Measurements from ENCODE around the gene CALHM3. TPM values are rescaled to one million over a fixed set of nuclear protein-coding genes. Genes with fewer than 3 reads are reported as not detected.
A peak's percentile ranks its signal among the peaks of the same experiment; 100 is the strongest.

Gene CALHM3
- total RNA-seq, 2 donors from 2014 or later, result 0.52 TPM; not detected in 1

GRCh38 chr10:103472005-103472404, 7.0 kb downstream of the CALHM3 start:
- TF ChIP-seq CTCF (IDR thresholded peaks at IDR 0.05), result no peak
- no peak for TF ChIP-seq POLR2A (IDR thresholded peaks at IDR 0.05)
- intact Hi-C loops (cut with DNase I), result no loop called here
- 74 to 89% methylated on average over 2 of the region's 2 CpGs for WGBS, 2 donors
- Histone ChIP-seq H3K4me3 (no peak overlapping the region), H3K36me3 (replicated peaks in 1 of 2; ENCODE audit: insufficient read depth in 1 of 2, low read depth in 2 of 2) (no peaks in the 10 kb centered on the region), H3K9me3 (no peaks in the 10 kb centered on the region), H3K4me1 (no peaks in the 10 kb centered on the region), H3K27ac (peak overlapping the region in 1 of 4 donors; percentile 34), H3K27me3 (no peaks in the 10 kb centered on the region)
- DNase-seq (no peak), ATAC-seq (no peak)

GRCh38 chr10:103470761-103471653, 8.0 kb downstream of the CALHM3 start:
- Histone ChIP-seq H3K27ac (peak overlapping the region in 1 of 4 donors; percentile 35), H3K4me3 (no peak overlapping the region), H3K4me1 (no peaks in the 10 kb centered on the region), H3K9me3 (no peaks in the 10 kb centered on the region), H3K36me3 (replicated peaks in 1 of 2; ENCODE audit: insufficient read depth in 1 of 2, low read depth in 2 of 2) (no peaks in the 10 kb centered on the region), H3K27me3 (no peaks in the 10 kb centered on the region)
- ATAC-seq (peak; percentile 50), DNase-seq (peak in 2 of 4 donors; percentile 34 to 61)
- 57 to 62% methylated on average over 14 of the region's 14 CpGs for WGBS, 2 donors
- TF ChIP-seq CTCF (IDR thresholded peaks at IDR 0.05), result no peak
- peak in 1 of 3 donors; percentile 4 for TF ChIP-seq POLR2A (IDR thresholded peaks at IDR 0.05)
- intact Hi-C loops (cut with DNase I), result no loop called here

- Histone ChIP-seq H3K4me1 (no peaks in the 10 kb centered on the region), H3K9me3 (no peaks in the 10 kb centered on the region), H3K4me3 (no peak overlapping the region), H3K27ac (no peak overlapping the region), H3K27me3 (no peaks in the 10 kb centered on the region), H3K36me3 (replicated peaks in 1 of 2; ENCODE audit: insufficient read depth in 1 of 2, low read depth in 2 of 2) (no peaks in the 10 kb centered on the region)
- WGBS, 2 donors, result 63 to 69% methylated on average over 5 of the region's 5 CpGs
- intact Hi-C loops (cut with DNase I), result no loop called here
- TF ChIP-seq CTCF (IDR thresholded peaks at IDR 0.05), result no peak
- TF ChIP-seq POLR2A (IDR thresholded peaks at IDR 0.05), result no peak
- ATAC-seq, result no peak
- no peak for DNase-seq
Measured at GRCh38 chr10:103469201-103469600, 9.8 kb downstream of the CALHM3 start.

- DNase-seq (no peak), ATAC-seq (no peak)
- Histone ChIP-seq H3K27ac (no peak overlapping the region), H3K9me3 (no peaks in the 10 kb centered on the region), H3K4me3 (no peak overlapping the region), H3K4me1 (no peaks in the 10 kb centered on the region), H3K36me3 (replicated peaks in 1 of 2; ENCODE audit: insufficient read depth in 1 of 2, low read depth in 2 of 2) (no peaks in the 10 kb centered on the region), H3K27me3 (no peaks in the 10 kb centered on the region)
- TF ChIP-seq CTCF (IDR thresholded peaks at IDR 0.05) (no peak), POLR2A (IDR thresholded peaks at IDR 0.05) (no peak)
- intact Hi-C loops (cut with DNase I), result no loop called here
- 91% methylated on average over 7 of the region's 7 CpGs for WGBS, 2 donors
Measured at GRCh38 chr10:103467406-103467805, 11.6 kb downstream of the CALHM3 start.

GRCh38 chr10:103466734-103467133, 12.3 kb downstream of the CALHM3 start:
- Histone ChIP-seq H3K4me3 (no peak overlapping the region), H3K36me3 (replicated peaks in 1 of 2; ENCODE audit: insufficient read depth in 1 of 2, low read depth in 2 of 2) (no peaks in the 10 kb centered on the region), H3K9me3 (no peaks in the 10 kb centered on the region), H3K4me1 (no peaks in the 10 kb centered on the region), H3K27ac (no peak overlapping the region), H3K27me3 (no peaks in the 10 kb centered on the region)
- TF ChIP-seq POLR2A (IDR thresholded peaks at IDR 0.05) (no peak), CTCF (IDR thresholded peaks at IDR 0.05) (no peak)
- ATAC-seq (no peak), DNase-seq (no peak)
- 78 to 79% methylated on average over 3 of the region's 3 CpGs for WGBS, 2 donors
- intact Hi-C loops (cut with DNase I), result no loop called here
